ENCODE data around the gene AFAP1.

Gene AFAP1

DNA sequence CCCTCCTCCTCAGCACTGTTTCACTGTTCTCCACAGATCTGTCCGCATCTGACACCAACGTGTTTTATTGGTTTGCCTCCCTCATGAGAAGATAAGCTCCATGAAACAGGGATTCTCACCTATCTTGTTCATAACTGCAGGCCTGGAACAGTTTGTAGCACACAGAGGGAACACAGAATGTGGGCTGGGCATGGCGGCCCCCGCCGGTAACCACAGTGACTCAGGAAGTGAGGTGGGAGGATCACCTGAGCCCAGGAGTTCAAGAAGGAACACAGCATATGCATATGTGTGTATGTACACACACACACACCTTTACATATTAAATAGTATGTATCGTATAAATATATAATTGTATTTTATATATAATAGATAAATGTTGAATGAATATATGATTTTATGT is 168.6 kb downstream of the AFAP1 start:
- Histone ChIP-seq H3K4me3 (ENCODE audit: low read length) (no peak overlapping the region), H3K9ac (ENCODE audit: low read length) (no peak overlapping the region), H3K4me1 (ENCODE audit: control insufficient read depth, insufficient read depth, low read length) (peaks cover 21% of the 10 kb centered on the region), H3K36me3 (ENCODE audit: control insufficient read depth, insufficient read depth, low read length) (peaks cover 24% of the 10 kb centered on the region), H3K27me3 (ENCODE audit: control insufficient read depth, insufficient read depth, low read length) (no peaks in the 10 kb centered on the region), H3K27ac (ENCODE audit: low read depth, low read length) (no peak overlapping the region)

DNA sequence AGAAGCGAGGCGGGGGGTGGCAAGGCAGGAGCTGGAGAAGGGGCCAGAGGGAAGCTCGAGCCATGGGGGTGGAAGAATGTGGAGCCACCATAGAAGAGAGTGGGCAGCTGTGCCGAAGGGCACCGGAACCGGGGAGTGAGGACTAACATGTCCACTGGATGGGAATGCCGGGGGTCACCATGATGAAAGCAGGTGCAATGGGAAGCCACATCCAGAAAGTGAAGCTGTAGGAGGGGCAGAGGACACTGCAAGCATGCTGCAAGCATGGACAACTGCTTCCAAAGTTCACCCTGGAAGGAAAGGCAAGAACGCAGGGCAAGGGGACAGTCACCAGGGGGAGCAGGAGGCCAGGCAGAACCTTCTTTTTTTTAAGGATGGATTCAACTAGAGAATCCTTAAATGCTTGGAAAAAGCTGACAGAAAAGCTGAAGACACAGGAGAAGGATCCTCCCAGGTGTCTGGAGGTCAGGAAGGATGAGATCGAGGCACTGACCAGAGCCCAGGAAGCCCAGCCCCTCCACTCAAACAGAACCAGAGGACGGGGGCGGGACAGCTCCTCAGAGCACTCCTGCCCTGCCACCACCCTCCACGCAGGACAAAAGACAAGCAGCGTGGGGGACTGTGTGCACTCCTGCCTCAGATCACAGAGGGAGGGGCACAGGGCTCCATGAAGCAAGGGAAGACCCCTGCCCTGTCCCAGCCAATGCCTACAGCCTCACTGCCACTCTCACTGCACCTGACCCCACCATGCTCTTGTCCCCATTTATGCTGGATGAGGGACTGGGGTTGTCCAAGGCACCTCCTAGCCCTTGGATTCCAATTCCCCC is 169.2 kb downstream of the AFAP1 start:
- Histone ChIP-seq H3K4me1 (ENCODE audit: control insufficient read depth, insufficient read depth, low read length) (peaks cover 21% of the 10 kb centered on the region), H3K4me3 (ENCODE audit: low read length) (no peak overlapping the region), H3K9ac (ENCODE audit: low read length) (no peak overlapping the region), H3K27me3 (ENCODE audit: control insufficient read depth, insufficient read depth, low read length) (no peaks in the 10 kb centered on the region), H3K36me3 (ENCODE audit: control insufficient read depth, insufficient read depth, low read length) (peaks cover 27% of the 10 kb centered on the region), H3K27ac (ENCODE audit: low read depth, low read length) (no peak overlapping the region)

DNA sequence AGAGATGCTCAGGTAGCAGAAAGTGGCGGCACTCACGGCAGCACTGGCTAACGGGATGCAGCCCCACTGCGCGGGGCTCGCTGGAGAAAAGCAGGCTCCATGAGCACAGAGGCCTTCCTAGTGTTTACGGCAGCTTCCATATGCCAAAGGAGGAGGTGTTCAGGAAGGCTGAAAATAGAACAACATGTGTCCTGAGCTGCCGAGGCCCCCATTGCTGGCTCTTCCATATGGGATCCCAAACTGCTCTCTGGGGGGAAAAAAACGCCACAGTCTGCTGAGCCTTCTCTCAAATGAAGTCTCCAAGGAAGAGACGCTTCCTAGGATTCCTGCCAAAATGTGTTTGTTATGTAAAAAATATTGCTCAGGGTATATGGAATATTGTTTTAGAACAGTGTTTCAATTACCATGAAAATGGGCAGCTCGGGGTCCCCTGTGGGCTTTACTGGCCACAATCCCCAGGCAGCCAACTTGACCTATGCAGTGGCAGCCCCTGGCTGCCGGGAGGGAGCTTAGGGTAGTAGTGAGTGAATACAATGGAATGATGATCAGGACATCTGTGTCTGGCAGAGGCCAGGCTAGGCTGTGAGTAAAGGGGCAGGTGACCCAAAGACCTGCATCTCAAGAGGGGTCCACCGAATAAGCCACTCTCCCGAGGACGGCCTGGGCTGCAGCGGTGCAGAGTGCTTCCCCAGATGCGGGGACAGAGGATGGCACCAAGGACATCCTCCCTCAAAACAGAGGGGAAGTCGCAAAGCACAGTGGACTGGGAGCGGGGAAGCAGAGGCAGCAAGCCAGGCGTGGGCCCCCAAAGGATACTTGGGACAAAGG is 170.1 kb downstream of the AFAP1 start:
- Histone ChIP-seq H3K4me3 (ENCODE audit: low read length) (no peak overlapping the region), H3K4me1 (ENCODE audit: control insufficient read depth, insufficient read depth, low read length) (peaks cover 21% of the 10 kb centered on the region), H3K36me3 (ENCODE audit: control insufficient read depth, insufficient read depth, low read length) (peaks cover 31% of the 10 kb centered on the region), H3K9ac (ENCODE audit: low read length) (no peak overlapping the region), H3K27me3 (ENCODE audit: control insufficient read depth, insufficient read depth, low read length) (no peaks in the 10 kb centered on the region), H3K27ac (ENCODE audit: low read depth, low read length) (no peak overlapping the region)

DNA sequence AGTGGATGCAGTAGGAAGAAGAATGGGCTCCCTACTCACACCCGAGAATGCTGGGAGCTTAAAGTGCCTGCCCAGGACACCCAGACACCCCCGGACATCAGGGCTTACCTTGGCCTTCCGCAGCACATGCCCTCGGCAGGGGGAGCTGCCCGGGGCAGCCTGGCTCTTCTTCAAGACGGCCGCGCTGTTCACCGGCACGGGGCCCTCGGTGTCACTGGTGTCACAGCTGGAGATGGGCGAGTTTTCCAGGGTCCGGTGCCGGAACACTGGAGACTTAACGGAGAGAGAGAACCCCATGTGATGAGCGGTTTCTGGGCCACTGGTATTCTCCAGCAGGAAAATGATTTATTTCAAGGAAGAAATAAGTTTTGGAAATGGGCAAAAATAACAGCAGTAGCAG is 170.9 kb downstream of the AFAP1 start:
- Histone ChIP-seq H3K4me1 (ENCODE audit: control insufficient read depth, insufficient read depth, low read length) (peaks cover 21% of the 10 kb centered on the region), H3K4me3 (ENCODE audit: low read length) (no peak overlapping the region), H3K36me3 (ENCODE audit: control insufficient read depth, insufficient read depth, low read length) (peaks cover 31% of the 10 kb centered on the region), H3K27ac (ENCODE audit: low read depth, low read length) (no peak overlapping the region), H3K27me3 (ENCODE audit: control insufficient read depth, insufficient read depth, low read length) (no peaks in the 10 kb centered on the region), H3K9ac (ENCODE audit: low read length) (no peak overlapping the region)

DNA sequence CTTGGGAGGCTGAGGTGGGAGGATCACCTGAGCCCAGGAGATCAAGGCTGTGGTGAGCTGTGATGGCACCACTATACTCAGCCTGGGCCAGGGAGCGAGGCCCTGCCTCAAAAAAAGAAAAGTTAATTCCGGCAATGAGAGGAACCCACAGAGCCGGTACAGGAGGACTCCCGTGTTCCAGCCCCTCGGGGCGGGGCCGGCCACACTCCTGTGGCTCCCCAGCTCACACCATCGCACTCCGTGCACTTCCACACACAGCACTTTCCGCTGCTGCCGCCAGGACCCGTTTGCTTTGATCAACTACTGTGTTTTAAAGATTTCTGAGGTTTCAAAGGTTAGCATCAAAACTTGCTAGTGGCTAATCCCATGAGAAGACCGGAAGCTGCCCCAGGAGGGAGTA is 171.7 kb downstream of the AFAP1 start:
- Histone ChIP-seq H3K9ac (ENCODE audit: low read length) (no peak overlapping the region), H3K27me3 (ENCODE audit: control insufficient read depth, insufficient read depth, low read length) (no peaks in the 10 kb centered on the region), H3K27ac (ENCODE audit: low read depth, low read length) (no peak overlapping the region), H3K4me1 (ENCODE audit: control insufficient read depth, insufficient read depth, low read length) (peaks cover 21% of the 10 kb centered on the region), H3K36me3 (ENCODE audit: control insufficient read depth, insufficient read depth, low read length) (peaks cover 31% of the 10 kb centered on the region), H3K4me3 (ENCODE audit: low read length) (no peak overlapping the region)

DNA sequence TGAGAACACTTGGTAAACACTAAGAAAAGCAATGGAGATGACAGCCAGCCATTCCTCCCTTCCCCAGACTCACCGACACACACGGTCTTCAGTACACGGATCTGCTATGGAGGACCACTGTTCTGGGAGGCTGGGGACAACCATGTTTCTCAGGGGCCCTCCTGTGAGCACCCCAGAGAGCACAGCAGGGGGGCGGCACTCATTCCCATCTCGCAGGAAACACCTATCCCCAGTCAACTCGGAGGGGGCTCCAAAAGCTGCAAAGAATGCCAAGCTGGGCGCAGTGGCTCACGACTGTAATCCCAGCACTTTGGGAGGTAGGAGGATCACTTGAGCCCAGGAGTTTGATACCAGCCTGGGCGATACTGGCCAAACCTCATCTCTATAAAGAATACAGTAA is 172.1 kb downstream of the AFAP1 start:
- Histone ChIP-seq H3K36me3 (ENCODE audit: control insufficient read depth, insufficient read depth, low read length) (peaks cover 31% of the 10 kb centered on the region), H3K4me3 (ENCODE audit: low read length) (no peak overlapping the region), H3K9ac (ENCODE audit: low read length) (no peak overlapping the region), H3K4me1 (ENCODE audit: control insufficient read depth, insufficient read depth, low read length) (peaks cover 19% of the 10 kb centered on the region), H3K27ac (ENCODE audit: low read depth, low read length) (no peak overlapping the region), H3K27me3 (ENCODE audit: control insufficient read depth, insufficient read depth, low read length) (no peaks in the 10 kb centered on the region)

DNA sequence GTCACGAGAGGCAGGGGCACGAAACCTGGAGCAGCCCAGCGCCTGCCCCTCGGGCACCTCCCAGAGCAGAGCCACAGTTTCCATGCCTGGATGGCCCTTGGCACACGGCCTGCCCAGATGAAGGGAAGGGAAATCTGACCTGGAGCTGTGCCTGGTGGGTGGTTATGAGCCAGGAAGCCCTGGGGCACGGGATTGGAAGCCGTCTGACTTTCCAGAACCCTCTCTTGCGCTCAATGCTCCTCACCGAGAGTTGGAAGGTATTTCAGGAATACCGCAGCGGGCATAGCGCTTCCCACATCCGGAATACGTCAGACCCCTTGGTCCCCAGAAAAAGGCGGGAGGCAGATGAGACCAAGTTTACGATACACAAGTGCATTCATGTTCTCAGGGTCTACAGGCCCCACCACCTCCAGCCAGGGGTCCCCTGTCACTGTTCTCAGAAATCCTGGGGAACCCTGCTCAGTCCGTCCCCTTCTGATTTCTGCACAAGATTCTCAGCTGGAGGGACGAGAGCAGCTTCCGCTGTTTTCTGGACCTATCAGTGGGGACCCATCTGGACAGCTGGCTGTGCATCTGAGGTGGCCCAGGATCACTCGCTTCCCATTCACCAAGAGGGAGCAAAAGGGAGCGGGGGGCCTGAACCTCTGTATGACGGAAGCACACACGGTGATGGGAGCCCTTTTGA is 172.9 kb downstream of the AFAP1 start:
- no peak overlapping the region for H3K9ac ChIP-seq (ENCODE audit: low read length)
- H3K36me3 ChIP-seq (ENCODE audit: control insufficient read depth, insufficient read depth, low read length): peaks cover 31% of the 10 kb centered on the region
- H3K27me3 ChIP-seq (ENCODE audit: control insufficient read depth, insufficient read depth, low read length): no peaks in the 10 kb centered on the region
- H3K4me3 ChIP-seq (ENCODE audit: low read length): no peak overlapping the region
- no peak overlapping the region for H3K27ac ChIP-seq (ENCODE audit: low read depth, low read length)
- peaks cover 12% of the 10 kb centered on the region for H3K4me1 ChIP-seq (ENCODE audit: control insufficient read depth, insufficient read depth, low read length)

DNA sequence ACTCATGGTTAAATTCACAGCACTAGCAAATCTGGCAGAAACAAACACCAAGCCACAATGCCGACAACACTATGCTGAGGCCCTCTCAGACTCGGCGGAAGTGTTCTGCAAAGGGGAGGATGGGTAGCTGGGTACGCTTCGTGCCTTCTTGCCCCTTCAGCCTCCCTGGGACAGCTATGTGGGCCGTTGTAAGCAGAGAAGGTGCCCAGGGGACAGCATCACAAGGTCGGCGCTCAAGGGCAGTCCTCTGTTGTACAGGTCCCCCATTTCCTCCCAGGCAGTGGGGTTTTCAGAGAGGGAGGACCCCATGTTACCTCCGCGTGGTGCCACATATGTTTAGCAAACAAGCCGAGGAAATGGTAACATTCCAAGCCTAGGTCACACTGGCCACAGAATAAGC is 173.6 kb downstream of the AFAP1 start:
- Histone ChIP-seq H3K27ac (ENCODE audit: low read depth, low read length) (no peak overlapping the region), H3K36me3 (ENCODE audit: control insufficient read depth, insufficient read depth, low read length) (peaks cover 33% of the 10 kb centered on the region), H3K9ac (ENCODE audit: low read length) (no peak overlapping the region), H3K27me3 (ENCODE audit: control insufficient read depth, insufficient read depth, low read length) (no peaks in the 10 kb centered on the region), H3K4me1 (ENCODE audit: control insufficient read depth, insufficient read depth, low read length) (peaks cover 8% of the 10 kb centered on the region), H3K4me3 (ENCODE audit: low read length) (no peak overlapping the region)

DNA sequence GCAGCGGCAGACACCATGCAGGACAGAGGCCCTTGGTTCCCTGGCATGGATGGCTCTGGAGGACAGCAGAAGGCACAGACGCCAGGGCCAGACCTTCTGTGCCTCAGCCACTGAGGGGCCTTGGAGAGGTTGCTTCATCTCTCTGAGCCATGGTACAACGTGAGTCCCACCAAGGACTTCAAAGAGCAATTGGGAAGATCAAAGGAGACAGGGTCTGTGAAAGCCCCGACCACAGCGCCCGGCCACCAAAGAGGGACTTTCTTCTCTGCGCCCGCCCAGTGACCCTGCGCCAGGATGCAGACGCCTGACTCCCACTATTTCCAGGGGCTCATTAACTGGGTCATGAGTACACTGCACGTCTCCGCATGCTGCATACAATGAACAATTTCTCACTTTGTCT is 174.0 kb downstream of the AFAP1 start:
- H3K4me1 ChIP-seq (ENCODE audit: control insufficient read depth, insufficient read depth, low read length): peaks cover 8% of the 10 kb centered on the region
- H3K4me3 ChIP-seq (ENCODE audit: low read length): no peak overlapping the region
- H3K27me3 ChIP-seq (ENCODE audit: control insufficient read depth, insufficient read depth, low read length): no peaks in the 10 kb centered on the region
- no peak overlapping the region for H3K9ac ChIP-seq (ENCODE audit: low read length)
- H3K36me3 ChIP-seq (ENCODE audit: control insufficient read depth, insufficient read depth, low read length): peaks cover 31% of the 10 kb centered on the region
- no peak overlapping the region for H3K27ac ChIP-seq (ENCODE audit: low read depth, low read length)

DNA sequence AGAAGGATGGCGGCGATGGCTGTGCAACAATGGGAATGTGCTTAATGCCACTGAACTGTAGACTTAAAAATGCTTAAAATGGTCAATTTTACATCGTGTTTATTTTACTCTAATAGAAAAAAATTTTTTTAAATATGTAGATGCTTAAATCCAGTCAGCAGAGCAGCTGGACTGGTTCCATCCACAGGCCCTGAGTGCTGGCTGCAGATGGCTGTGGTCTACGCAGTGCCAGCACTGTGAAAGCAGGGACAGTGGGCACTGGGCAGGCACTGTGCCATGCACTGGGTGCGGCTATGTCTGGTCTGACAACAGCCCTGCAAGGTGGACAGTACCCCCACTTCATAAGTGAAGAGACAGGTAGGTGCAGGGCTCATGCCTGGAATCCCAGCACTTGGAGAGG is 175.2 kb downstream of the AFAP1 start:
- peaks cover 28% of the 10 kb centered on the region for H3K36me3 ChIP-seq (ENCODE audit: control insufficient read depth, insufficient read depth, low read length)
- no peak overlapping the region for H3K9ac ChIP-seq (ENCODE audit: low read length)
- no peak overlapping the region for H3K27ac ChIP-seq (ENCODE audit: low read depth, low read length)
- no peak overlapping the region for H3K4me3 ChIP-seq (ENCODE audit: low read length)
- H3K27me3 ChIP-seq (ENCODE audit: control insufficient read depth, insufficient read depth, low read length): no peaks in the 10 kb centered on the region
- H3K4me1 ChIP-seq (ENCODE audit: control insufficient read depth, insufficient read depth, low read length): peaks cover 7% of the 10 kb centered on the region

DNA sequence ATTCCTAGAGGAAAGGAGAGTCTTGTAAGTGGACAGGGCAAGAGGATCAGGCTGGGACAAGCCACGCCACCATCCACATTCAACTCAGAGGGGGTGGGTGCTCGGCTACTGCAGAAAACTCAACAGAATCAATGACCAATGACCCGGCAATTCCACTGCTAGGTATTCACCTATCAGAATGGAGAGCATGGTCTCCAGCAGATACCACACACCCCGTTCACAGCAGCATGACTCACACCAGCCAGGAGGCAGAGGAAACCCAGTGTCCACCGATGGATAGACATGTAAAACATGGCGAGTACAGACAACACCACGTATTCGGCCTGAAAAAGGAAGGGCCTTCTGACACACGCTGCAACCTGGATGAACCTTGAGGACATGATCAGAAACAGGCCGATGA is 175.9 kb downstream of the AFAP1 start:
- peaks cover 2% of the 10 kb centered on the region for H3K4me1 ChIP-seq (ENCODE audit: control insufficient read depth, insufficient read depth, low read length)
- no peaks in the 10 kb centered on the region for H3K27me3 ChIP-seq (ENCODE audit: control insufficient read depth, insufficient read depth, low read length)
- H3K4me3 ChIP-seq (ENCODE audit: low read length): no peak overlapping the region
- H3K36me3 ChIP-seq (ENCODE audit: control insufficient read depth, insufficient read depth, low read length): peaks cover 28% of the 10 kb centered on the region
- H3K9ac ChIP-seq (ENCODE audit: low read length): no peak overlapping the region
- H3K27ac ChIP-seq (ENCODE audit: low read depth, low read length): no peak overlapping the region

DNA sequence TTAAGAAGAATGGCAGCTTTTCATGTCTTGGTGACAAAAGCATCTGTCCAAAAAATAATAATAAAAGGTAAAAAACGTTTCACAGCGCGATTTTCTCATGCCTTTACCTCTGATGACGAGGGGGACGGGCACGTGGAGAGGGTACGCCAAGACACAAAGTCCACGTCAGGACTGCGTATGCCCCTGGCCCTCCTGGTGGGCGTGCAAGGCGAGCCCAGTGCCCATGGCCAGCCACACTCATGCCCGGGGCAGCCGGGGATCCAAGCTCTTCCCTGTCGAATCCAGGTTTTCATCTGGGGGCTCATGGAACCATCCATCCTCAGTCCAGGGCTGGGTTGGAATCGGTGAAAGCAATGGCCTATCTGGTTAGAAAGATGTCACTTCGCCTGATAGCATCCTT is 176.6 kb downstream of the AFAP1 start:
- peaks cover 2% of the 10 kb centered on the region for H3K4me1 ChIP-seq (ENCODE audit: control insufficient read depth, insufficient read depth, low read length)
- H3K9ac ChIP-seq (ENCODE audit: low read length): no peak overlapping the region
- H3K27me3 ChIP-seq (ENCODE audit: control insufficient read depth, insufficient read depth, low read length): no peaks in the 10 kb centered on the region
- no peak overlapping the region for H3K4me3 ChIP-seq (ENCODE audit: low read length)
- no peak overlapping the region for H3K27ac ChIP-seq (ENCODE audit: low read depth, low read length)
- peaks cover 22% of the 10 kb centered on the region for H3K36me3 ChIP-seq (ENCODE audit: control insufficient read depth, insufficient read depth, low read length)
